ENCODE data around the gene CAPN10.

CAPN10 gene

DNA sequence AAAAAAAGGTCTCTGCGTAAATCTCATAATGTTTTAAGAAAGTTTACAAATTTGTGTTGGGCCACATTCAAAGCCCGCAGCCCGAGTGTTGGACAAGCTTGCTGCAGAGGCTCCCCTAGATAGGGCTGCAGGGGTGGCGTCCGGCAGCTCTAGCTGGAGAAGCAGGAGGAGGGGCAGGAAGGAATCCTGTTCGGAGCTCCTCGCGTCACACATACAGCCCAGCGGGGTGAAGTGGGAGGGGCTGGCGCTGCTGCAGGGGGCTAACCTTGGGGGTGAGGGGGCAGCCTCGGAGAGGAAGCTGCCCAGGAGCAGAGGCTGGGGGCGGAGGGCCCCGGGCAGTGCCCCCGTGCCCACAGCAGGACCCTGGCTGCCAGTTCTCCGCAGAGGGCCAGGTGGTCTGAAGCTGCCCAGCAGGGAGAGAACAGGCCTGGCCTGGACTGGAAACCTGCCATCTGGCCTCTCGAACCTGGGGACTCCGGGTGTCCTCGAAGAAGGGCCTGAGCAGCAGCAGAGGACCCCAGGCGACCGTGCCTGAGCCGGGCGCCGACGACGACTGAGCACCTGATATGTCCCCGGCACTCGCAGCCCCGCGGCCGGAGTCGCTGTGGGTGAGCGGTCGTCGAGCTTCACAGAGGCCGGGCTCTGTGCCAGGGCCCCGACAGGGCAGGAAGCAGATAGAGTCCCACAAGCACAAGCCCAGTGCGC lies 36.1 kb downstream of the CAPN10 start:
- in situ Hi-C loops (cut with HindIII; ENCODE audit: low sequenced_read_pairs): no loop called here

- in situ Hi-C loops (cut with HindIII; ENCODE audit: low sequenced_read_pairs): no loop called here
Measured at GRCh38 chr2:240623531-240624010, 37.0 kb downstream of the CAPN10 start.

DNA sequence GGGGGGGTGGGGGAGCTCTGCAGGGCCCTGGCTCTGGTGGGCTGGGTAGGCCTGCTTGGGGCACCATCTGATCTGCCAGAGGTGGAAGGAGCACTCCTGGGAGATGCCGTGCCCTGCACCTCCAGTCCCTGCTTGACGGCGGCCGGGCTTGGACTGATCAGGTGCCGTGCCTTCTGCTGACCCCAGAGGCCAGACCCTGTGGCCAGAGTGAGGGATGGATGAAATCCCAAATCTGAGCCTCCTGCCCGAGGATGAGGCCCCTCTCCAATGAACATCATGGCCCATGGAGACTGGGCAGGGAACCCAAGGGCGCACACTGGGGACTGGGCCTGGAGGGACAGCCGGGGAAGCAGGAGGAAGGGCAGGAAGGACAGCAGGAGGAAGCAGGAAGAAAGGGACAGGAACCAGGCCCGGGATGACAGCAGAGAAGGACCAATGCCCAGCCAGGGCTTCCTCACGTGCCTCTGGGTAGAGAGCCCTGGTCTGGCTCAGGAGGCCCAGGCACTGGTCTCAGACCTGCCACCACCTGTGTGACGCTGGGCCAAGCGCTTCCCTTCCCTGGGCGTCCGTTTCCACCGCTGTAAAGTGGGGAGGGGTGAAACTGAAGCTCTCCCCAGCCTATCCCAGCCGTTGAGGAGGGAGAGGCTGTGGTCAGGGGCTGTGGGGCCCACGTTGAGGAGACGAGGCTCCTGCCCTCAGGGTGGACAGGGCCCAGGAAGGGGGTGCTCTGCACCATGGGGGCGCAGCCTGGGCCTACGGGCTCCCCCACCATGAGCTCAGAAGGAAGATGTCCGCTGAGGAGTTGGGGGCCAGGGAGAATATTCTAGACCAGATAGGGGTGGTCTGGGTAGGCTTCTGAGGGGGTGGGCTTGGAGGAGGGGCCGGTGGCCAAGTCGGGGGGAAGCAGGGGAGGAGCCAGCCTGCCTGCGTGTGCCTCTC lies 37.7 kb downstream of the CAPN10 start:
- in situ Hi-C loops (cut with HindIII; ENCODE audit: low sequenced_read_pairs): no loop called here

DNA sequence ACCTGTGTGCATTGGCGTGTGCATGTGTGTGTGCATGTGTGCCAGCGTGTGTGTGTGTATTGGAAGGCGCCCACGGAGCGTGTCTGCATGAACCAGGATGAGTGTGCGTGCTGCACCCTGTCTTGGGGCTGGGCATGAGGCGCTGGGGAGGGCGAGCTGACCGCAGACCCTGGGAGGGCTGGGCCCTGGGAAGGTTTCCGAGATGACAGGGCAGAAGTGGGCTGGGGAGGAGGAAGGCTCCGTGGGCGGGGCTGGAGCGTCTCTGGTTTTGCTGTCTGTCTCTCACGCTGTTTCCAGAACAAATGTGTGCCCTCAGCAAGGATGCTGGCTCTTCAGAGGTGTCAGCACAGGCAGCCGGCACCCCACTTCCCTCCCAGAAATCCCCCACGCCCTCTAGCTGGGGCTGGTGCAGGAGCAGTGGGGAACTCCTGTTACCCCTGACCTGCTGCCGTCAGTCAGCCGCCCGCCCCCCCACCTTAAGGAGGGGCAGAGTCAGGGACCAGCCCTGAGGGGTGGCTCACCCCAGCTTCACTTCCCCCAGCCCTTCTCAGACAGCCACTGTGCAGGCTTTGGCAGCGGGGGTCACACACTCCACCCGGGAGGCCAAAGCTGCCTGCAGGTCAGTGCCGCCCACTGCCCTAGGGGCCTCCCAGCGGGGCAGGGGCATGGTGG lies 38.6 kb downstream of the CAPN10 start, which contains the start of gene GPR35:
Gene GPR35 (plus strand): TSS at position 531 of the 672 bp plus-strand sequence. CDS start 4,473 bp downstream, outside the sequence.
- in situ Hi-C loops (cut with HindIII; ENCODE audit: low sequenced_read_pairs): no loop called here

GRCh38 chr2:240626531-240627300 lies 40.2 kb downstream of the CAPN10 start:
- in situ Hi-C loops (cut with HindIII; ENCODE audit: low sequenced_read_pairs): no loop called here

DNA sequence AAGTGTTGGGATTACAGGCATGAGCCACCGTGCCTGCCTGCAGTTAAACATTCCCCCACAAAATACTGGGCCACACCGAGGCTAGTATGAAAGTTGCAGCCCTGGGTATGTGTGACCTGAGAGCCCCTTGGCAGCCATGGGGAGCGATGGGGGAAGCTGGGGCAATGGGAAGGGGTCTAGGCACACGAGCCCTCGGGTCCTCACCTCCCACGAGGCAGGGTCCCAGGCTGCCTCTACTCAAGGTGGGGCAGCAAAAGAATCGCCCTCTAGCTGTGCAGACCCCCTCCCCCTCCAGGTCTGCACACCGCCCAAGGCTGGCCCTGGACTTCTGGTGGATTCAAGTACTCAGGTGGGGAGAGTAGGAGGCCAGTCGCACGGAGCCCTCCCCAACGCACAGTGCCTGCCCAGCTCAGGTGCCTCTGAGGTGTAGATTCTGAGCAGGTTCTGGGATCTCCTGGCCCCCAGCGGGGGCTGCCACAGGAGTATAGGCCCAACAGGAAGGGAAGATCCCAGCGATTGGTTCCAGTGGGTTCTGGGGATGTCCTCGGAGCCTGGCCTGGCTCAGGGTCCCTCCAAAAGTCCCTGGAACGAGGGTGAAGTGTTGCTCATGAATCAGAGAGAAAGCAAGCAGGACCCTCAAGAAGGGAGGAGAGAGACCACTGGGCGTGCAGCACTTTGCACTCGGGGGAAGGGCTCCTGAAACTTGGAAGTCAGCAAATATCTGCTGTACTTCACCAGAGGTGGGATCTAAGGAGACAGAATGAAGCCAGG lies 41.4 kb downstream of the CAPN10 start:
- in situ Hi-C loops (cut with HindIII; ENCODE audit: low sequenced_read_pairs): no loop called here

- in situ Hi-C loops (cut with HindIII; ENCODE audit: low sequenced_read_pairs): no loop called here
Measured at GRCh38 chr2:240628507-240628807, 41.9 kb downstream of the CAPN10 start.

GRCh38 chr2:240628808-240629618 lies 42.5 kb downstream of the CAPN10 start:
- in situ Hi-C loops (cut with HindIII; ENCODE audit: low sequenced_read_pairs): no loop called here

GRCh38 chr2:240629619-240629967 lies 43.1 kb downstream of the CAPN10 start:
- in situ Hi-C loops (cut with HindIII; ENCODE audit: low sequenced_read_pairs): no loop called here

DNA sequence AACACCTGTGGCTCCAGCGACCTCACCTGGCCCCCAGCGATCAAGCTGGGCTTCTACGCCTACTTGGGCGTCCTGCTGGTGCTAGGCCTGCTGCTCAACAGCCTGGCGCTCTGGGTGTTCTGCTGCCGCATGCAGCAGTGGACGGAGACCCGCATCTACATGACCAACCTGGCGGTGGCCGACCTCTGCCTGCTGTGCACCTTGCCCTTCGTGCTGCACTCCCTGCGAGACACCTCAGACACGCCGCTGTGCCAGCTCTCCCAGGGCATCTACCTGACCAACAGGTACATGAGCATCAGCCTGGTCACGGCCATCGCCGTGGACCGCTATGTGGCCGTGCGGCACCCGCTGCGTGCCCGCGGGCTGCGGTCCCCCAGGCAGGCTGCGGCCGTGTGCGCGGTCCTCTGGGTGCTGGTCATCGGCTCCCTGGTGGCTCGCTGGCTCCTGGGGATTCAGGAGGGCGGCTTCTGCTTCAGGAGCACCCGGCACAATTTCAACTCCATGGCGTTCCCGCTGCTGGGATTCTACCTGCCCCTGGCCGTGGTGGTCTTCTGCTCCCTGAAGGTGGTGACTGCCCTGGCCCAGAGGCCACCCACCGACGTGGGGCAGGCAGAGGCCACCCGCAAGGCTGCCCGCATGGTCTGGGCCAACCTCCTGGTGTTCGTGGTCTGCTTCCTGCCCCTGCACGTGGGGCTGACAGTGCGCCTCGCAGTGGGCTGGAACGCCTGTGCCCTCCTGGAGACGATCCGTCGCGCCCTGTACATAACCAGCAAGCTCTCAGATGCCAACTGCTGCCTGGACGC lies 43.6 kb downstream of the CAPN10 start:
- in situ Hi-C loops (cut with HindIII; ENCODE audit: low sequenced_read_pairs): no loop called here

- in situ Hi-C loops (cut with HindIII; ENCODE audit: low sequenced_read_pairs): no loop called here
Measured at GRCh38 chr2:240630771-240631547, 44.4 kb downstream of the CAPN10 start.

DNA sequence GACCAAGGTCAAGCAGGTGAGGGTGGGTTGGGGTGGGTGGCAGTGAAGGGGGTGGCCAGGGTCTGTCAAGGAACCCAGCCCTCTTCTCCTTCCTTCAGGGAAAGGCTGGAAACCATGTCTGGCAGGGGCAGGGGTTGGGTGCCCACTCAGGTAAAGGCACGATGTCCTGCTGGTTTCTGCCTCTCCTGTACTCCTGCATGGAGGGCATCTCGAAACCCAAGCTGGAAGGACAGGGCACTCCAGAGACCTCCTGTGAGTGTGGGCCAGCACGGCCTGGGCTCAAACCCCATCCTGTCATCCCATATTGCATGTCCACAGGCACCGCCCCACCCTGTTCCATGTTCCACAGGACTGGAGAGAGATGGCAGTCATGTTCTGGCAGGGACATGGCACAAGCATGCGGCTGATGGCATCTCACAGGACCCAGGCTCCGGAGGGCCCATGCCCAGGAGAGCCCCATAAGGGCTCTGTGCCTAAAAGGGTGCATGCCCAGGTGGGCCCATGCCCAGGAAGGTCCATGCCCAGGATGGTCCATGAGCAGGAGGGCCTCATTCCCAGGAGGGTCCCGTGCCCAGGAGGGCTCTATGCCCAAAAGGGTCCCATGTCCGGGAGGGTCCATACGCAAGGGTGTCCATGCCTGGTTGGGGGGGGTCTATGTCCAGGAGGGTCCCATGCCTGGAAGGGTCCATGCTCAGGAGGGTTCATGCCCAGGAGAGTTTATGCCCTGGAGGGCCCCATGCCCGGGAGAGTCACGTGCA lies 45.2 kb downstream of the CAPN10 start:
- in situ Hi-C loops (cut with HindIII; ENCODE audit: low sequenced_read_pairs): no loop called here

DNA sequence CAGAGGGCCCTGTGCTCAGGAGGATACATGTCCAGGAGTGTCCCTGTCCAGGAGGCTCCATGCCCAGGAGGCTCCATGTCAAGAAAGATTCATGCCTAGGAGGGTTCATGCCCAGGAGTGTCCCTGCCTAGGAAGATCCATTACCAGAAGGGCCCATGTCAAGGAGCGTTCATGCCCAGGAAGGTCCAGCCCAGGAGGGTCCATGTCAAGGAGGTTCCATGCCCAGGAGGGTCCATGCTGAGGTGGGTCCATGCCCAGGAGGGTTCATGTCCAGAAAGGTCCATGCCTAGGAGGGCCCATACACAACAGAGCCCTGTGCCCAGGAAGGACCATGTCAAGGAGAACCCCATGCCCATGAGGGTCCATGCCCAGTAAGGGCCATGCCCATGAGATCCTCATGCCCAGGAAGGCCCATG lies 45.8 kb downstream of the CAPN10 start:
- in situ Hi-C loops (cut with HindIII; ENCODE audit: low sequenced_read_pairs): no loop called here

DNA sequence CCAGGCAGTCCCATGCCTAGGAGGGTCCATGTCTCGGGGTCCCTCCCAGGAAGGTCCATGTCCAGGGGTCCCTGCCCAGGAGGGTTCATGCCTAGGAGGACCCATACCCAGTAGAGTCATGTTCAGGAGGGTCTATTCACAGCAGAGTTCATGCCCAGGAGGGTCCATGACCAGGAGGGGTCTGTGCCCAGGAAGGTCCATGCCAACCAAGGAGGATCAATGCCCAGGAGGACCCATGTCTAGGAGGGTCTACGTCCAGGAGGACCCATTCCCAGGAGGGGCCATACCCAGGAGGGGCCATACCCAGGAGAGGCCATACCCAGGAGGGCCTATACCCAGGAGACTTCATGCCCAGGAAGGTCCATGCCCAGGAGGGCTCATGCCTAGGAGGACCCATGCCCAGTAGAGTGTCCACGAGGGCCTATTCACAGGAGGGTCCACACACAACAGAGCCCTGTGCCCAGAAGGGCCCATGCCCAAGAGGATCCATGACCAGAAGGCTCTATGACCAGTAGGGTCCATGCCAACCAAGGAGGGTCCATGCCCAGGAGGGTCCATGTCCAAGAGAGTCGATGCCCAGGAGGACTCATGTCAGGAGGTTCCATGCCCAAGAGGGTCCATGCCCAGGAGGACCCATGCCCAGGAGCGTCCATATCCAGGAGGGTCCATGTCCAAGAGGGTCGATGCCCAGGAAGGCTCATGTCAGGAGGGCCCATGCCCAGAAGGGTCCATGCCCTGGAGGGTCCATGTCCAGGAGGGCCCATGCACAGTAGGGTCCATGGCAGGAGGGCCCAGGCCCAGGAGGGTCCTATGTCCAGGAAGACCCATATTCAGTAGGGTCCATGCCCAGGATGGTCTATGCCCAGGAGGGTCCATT lies 48.8 kb downstream of the CAPN10 start:
- in situ Hi-C loops (cut with HindIII; ENCODE audit: low sequenced_read_pairs): no loop called here

- in situ Hi-C loops (cut with HindIII; ENCODE audit: low sequenced_read_pairs): no loop called here
Measured at GRCh38 chr2:240635998-240636547, 49.5 kb downstream of the CAPN10 start.
